ENCODE results near the gene C8B.

The C8B gene

GRCh38 chr1:56924116-56924515, 41.7 kb downstream of the C8B start:
- TF ChIP-seq FOXP2 (optimal IDR thresholded peaks at IDR 0.05; ENCODE audit: borderline replicate concordance, extremely low read depth, extremely low read length, insufficient read depth) (no peak), SIN3A (IDR thresholded peaks at IDR 0.05; ENCODE audit: borderline replicate concordance, insufficient read depth, low read length) (no peak), TAF1 (IDR thresholded peaks at IDR 0.05; ENCODE audit: borderline replicate concordance, insufficient read depth, low read length) (no peak), POLR2AphosphoS5 (IDR thresholded peaks at IDR 0.05; ENCODE audit: low read depth, low read length) (no peak), REST (IDR thresholded peaks at IDR 0.05; ENCODE audit: insufficient read depth in 1 of 2, low read depth in 2 of 2, low read length in 2 of 2) (no peak)

- TF ChIP-seq REST (IDR thresholded peaks at IDR 0.05; ENCODE audit: insufficient read depth in 1 of 2, low read depth in 2 of 2, low read length in 2 of 2) = no peak
- TF ChIP-seq SIN3A (IDR thresholded peaks at IDR 0.05; ENCODE audit: borderline replicate concordance, insufficient read depth, low read length) = no peak
- TF ChIP-seq POLR2AphosphoS5 (IDR thresholded peaks at IDR 0.05; ENCODE audit: low read depth, low read length) = no peak
- TF ChIP-seq TAF1 (IDR thresholded peaks at IDR 0.05; ENCODE audit: borderline replicate concordance, insufficient read depth, low read length) = no peak
- no peak for TF ChIP-seq FOXP2 (optimal IDR thresholded peaks at IDR 0.05; ENCODE audit: borderline replicate concordance, extremely low read depth, extremely low read length, insufficient read depth)
These were observed 42.6 kb downstream of the C8B start for GRCh38 chr1:56923201-56923600.

- no peak for TF ChIP-seq FOXP2 (optimal IDR thresholded peaks at IDR 0.05; ENCODE audit: borderline replicate concordance, extremely low read depth, extremely low read length, insufficient read depth)
- TF ChIP-seq SIN3A (IDR thresholded peaks at IDR 0.05; ENCODE audit: borderline replicate concordance, insufficient read depth, low read length) = no peak
- no peak for TF ChIP-seq POLR2AphosphoS5 (IDR thresholded peaks at IDR 0.05; ENCODE audit: low read depth, low read length)
- TF ChIP-seq TAF1 (IDR thresholded peaks at IDR 0.05; ENCODE audit: borderline replicate concordance, insufficient read depth, low read length) = no peak
- TF ChIP-seq REST (IDR thresholded peaks at IDR 0.05; ENCODE audit: insufficient read depth in 1 of 2, low read depth in 2 of 2, low read length in 2 of 2) = no peak
These were observed 43.3 kb downstream of the C8B start for GRCh38 chr1:56922507-56922906.

- TF ChIP-seq REST (IDR thresholded peaks at IDR 0.05; ENCODE audit: insufficient read depth in 1 of 2, low read depth in 2 of 2, low read length in 2 of 2) (no peak), FOXP2 (optimal IDR thresholded peaks at IDR 0.05; ENCODE audit: borderline replicate concordance, extremely low read depth, extremely low read length, insufficient read depth) (no peak), TAF1 (IDR thresholded peaks at IDR 0.05; ENCODE audit: borderline replicate concordance, insufficient read depth, low read length) (no peak), SIN3A (IDR thresholded peaks at IDR 0.05; ENCODE audit: borderline replicate concordance, insufficient read depth, low read length) (no peak)
These were observed 43.7 kb downstream of the C8B start for GRCh38 chr1:56922070-56922469.

- no peak for TF ChIP-seq SIN3A (IDR thresholded peaks at IDR 0.05; ENCODE audit: borderline replicate concordance, insufficient read depth, low read length)
- no peak for TF ChIP-seq TAF1 (IDR thresholded peaks at IDR 0.05; ENCODE audit: borderline replicate concordance, insufficient read depth, low read length)
- TF ChIP-seq POLR2AphosphoS5 (IDR thresholded peaks at IDR 0.05; ENCODE audit: low read depth, low read length) = no peak
- no peak for TF ChIP-seq FOXP2 (optimal IDR thresholded peaks at IDR 0.05; ENCODE audit: borderline replicate concordance, extremely low read depth, extremely low read length, insufficient read depth)
- TF ChIP-seq REST (IDR thresholded peaks at IDR 0.05; ENCODE audit: insufficient read depth in 1 of 2, low read depth in 2 of 2, low read length in 2 of 2) = no peak
These were observed 44.3 kb downstream of the C8B start for GRCh38 chr1:56921479-56921878.
